Measurements from ENCODE around the gene BGLAP. TPM values are rescaled to one million over a fixed set of nuclear protein-coding genes. Genes with fewer than 3 reads are reported as not detected.
A peak's percentile ranks its signal among the peaks of the same experiment; 100 is the strongest.

BGLAP gene
- total and polyA plus RNA-seq, 2 of the 13 experiments (the other 11 are each of a cell fraction or from before 2014, with no cell fraction given) = 0.62 to 1.6 TPM

GRCh38 chr1:156291226-156292061 is 49.5 kb downstream of the BGLAP start (continued):
- no peak for TF ChIP-seq ZBTB40 (IDR thresholded peaks at IDR 0.05)
- peak; percentile 96 for TF ChIP-seq ZBTB40 (CRISPR knock-in tag; IDR thresholded peaks at IDR 0.05)
- no peak for TF ChIP-seq PRDM4 (CRISPR knock-in tag; IDR thresholded peaks at IDR 0.05; ENCODE audit: borderline replicate concordance)
- TF ChIP-seq ZNF574 (CRISPR knock-in tag; IDR thresholded peaks at IDR 0.05) = peak; percentile 83
- peak; percentile 83 for TF ChIP-seq MEF2D (CRISPR knock-in tag; IDR thresholded peaks at IDR 0.05)
- peak; percentile 58; the same call in 1 of the 2 replicates for TF ChIP-seq GMEB1 (CRISPR knock-in tag; IDR thresholded peaks at IDR 0.05; ENCODE audit: borderline replicate concordance)
- no peak for TF ChIP-seq PRMT3 (CRISPR knock-in tag; IDR thresholded peaks at IDR 0.05; ENCODE audit: borderline replicate concordance, low read depth)
- no peak for TF ChIP-seq AHR (CRISPR knock-in tag; IDR thresholded peaks at IDR 0.05)
- no peak for TF ChIP-seq MBNL3 (CRISPR knock-in tag; conservative IDR thresholded peaks at IDR 0.05)
- TF ChIP-seq KLF12 (CRISPR knock-in tag; IDR thresholded peaks at IDR 0.05; ENCODE audit: borderline replicate concordance) = peak; percentile 66; the same call in 1 of the 2 replicates
- TF ChIP-seq CENPX (CRISPR knock-in tag; IDR thresholded peaks at IDR 0.05) = no peak
- no peak for TF ChIP-seq MAF1 (CRISPR knock-in tag; IDR thresholded peaks at IDR 0.05; ENCODE audit: borderline replicate concordance)

Data from HepG2 (cell line).